CD4-positive, alpha-beta T cell (primary cell): ENCODE results near the gene KIAA1755. TPM values are rescaled to one million over a fixed set of nuclear protein-coding genes. Genes with fewer than 3 reads are reported as not detected.

Source experiments
- ATAC-seq: fragments of 200-7000 bp; cut with Tn5 transposase; one replicate; pipeline ENCODE4 v1.10.0; 2022; ENCODE audit warnings: mild to moderate bottlenecking; ENCODE audit not compliant: poor library complexity
- CTCF ChIA-PET: fragments of 350-600 bp; sonication (Branson Sonifier 250); formaldehyde crosslinking; loops from one replicate; lab custom pipeline; 2021; ENCODE audit warnings: antibody characterized with exemption, inconsistent platforms; lab: Charles Lee
- POLR2A ChIA-PET: fragments of 350-600 bp; sonication (Branson Sonifier 250); formaldehyde crosslinking; loops from one replicate; lab custom pipeline; 2021; ENCODE audit warnings: antibody characterized with exemption, inconsistent platforms; lab: Charles Lee
- DNase-seq, 14 experiments: peaks; one replicate each; pipeline ENCODE4 v3.0.0-alpha.2; 2013 to 2020; ENCODE audit warnings: mixed read lengths in 2 of 14
- H3K27ac ChIP-seq, 2 donors: one replicate each; pipeline versions ENCODE4 v1.5.1 to v1.7.0; 2013; ENCODE audit warnings: low read length in 2 of 2, low read depth in 1 of 2, mild to moderate bottlenecking in 1 of 2
- H3K27me3 ChIP-seq, 2 experiments: 1 replicate in 1 of 2; 2 replicates in 1 of 2; pipeline versions ENCODE4 v1.6.1 to v1.7.0; 2013; ENCODE audit warnings: low read length in 2 of 2, control low read depth in 1 of 2, mild to moderate bottlenecking in 1 of 2, moderate library complexity in 1 of 2; ENCODE audit not compliant: insufficient read depth in 2 of 2, control insufficient read depth in 1 of 2
- H3K36me3 ChIP-seq: one replicate; pipeline ENCODE4 v1.6.1; 2013; ENCODE audit warnings: low read length, control low read depth; ENCODE audit not compliant: insufficient read depth
- H3K4me1 ChIP-seq: one replicate; pipeline ENCODE4 v1.6.1; 2013; ENCODE audit warnings: low read length, control low read depth; ENCODE audit not compliant: insufficient read depth
- H3K4me3 ChIP-seq: one replicate; pipeline ENCODE4 v1.5.1; 2013; ENCODE audit warnings: mild to moderate bottlenecking, low read length, moderate library complexity
- H3K9me3 ChIP-seq, 2 experiments: 1 replicate in 1 of 2; 2 replicates in 1 of 2; pipeline versions ENCODE4 v1.6.1 to v1.7.0; 2013; ENCODE audit warnings: low read length in 2 of 2, mild to moderate bottlenecking in 2 of 2, control low read depth in 1 of 2, moderate library complexity in 1 of 2; ENCODE audit not compliant: control insufficient read depth in 1 of 2, insufficient read depth in 1 of 2
- H3K27ac Mint-ChIP-seq: one replicate; pipeline ENCODE4 v1.8.0; 2020; ENCODE audit warnings: mixed read lengths
- H3K27me3 Mint-ChIP-seq: one replicate; pipeline ENCODE4 v1.8.0; 2021; ENCODE audit warnings: mixed read lengths
- H3K36me3 Mint-ChIP-seq: one replicate; pipeline ENCODE4 v1.8.0; 2021; ENCODE audit warnings: low read depth, mixed read lengths
- H3K4me1 Mint-ChIP-seq: one replicate; pipeline ENCODE4 v1.8.0; 2021; ENCODE audit warnings: low read depth, mixed read lengths
- H3K4me3 Mint-ChIP-seq: one replicate; pipeline ENCODE4 v1.8.0; 2020; ENCODE audit warnings: mild to moderate bottlenecking, mixed read lengths
- H3K9me3 Mint-ChIP-seq: one replicate; pipeline ENCODE4 v1.8.0; 2020; ENCODE audit warnings: mixed read lengths
- CTCF ChIP-seq: fragments of 200-600 bp; IDR thresholded peaks from one replicate; pipeline ENCODE4 v1.8.0; 2022; ENCODE audit warnings: antibody characterized with exemption, mild to moderate bottlenecking
- intact Hi-C, 2 experiments: fragments of 100-400 bp; cut with DNase I in 1 of 2; cut with micrococcal nuclease in 1 of 2; formaldehyde crosslinking; loops; one replicate each; pipeline versions ENCODE4 v1.15.1 to v1.9.0; 2023 to 2025; cut with DNase I, micrococcal nuclease
- total RNA-seq, 174 experiments: library from RNA in 2 of 174; stranded (reverse) in 2 of 174; gene quantifications; one replicate each; pipeline ENCODE4 v1.2.3 and lab custom pipeline; 2021 to 2026

KIAA1755 gene
- total RNA-seq, 2 experiments from 2014 or later, result not detected

DNA sequence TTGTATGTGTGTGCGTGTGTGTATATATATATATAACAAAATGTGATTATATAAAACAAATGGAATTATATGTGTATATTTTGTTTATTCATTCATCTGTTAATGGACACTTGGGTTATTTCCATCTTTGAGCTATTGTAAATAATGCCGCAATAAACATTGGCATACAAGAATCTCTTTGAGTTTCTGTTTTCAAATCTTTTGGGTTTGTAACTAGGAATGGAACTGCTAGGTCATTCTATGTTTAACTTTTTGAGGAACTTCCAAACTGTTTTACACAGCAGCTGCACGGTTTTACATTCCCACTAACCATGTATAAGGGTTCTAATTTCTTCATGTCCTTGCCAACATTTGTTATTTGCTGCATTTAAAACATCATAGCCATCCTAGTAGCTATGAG lies 55.5 kb downstream of the KIAA1755 start:
- H3K9me3 Mint-ChIP-seq, result no peaks in the 10 kb centered on the region
- Histone ChIP-seq H3K27me3 (peaks cover 2 to 6% of the 10 kb centered on the region in 2 experiments), H3K9me3 (no peaks in the 10 kb centered on the region), H3K4me1 (no peaks in the 10 kb centered on the region), H3K4me3 (no peak overlapping the region), H3K36me3 (no peaks in the 10 kb centered on the region), H3K27ac (no peak overlapping the region)
- TF ChIP-seq CTCF, result no peak
- intact Hi-C loops, result no loop called here
- H3K27me3 Mint-ChIP-seq, result peaks cover 19% of the 10 kb centered on the region
- ChIA-PET CTCF (no interaction called here), POLR2A (no interaction called here)
- H3K4me1 Mint-ChIP-seq, result no peaks in the 10 kb centered on the region
- no peaks in the 10 kb centered on the region for H3K36me3 Mint-ChIP-seq
- no peak overlapping the region for H3K4me3 Mint-ChIP-seq
- ATAC-seq (no peak), DNase-seq (no peak)
- H3K27ac Mint-ChIP-seq, result no peak overlapping the region

DNA sequence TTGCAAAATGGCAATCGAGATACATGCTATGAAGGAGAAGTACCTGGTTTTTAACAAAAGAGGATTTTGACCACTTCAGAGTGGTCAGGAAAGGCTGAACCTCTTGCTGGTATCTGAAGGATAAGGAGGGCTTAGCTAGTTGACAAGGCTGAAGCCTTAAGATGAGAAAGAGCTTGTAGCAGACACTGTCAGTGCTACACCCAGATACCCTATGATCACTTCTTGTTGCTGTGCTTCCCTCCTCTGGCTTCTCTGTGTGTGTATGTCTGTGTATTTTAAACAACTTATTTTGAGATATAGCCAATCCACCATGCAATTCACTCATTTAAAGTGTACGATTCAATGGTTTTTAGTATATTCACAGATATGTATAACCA lies 56.6 kb downstream of the KIAA1755 start:
- Histone ChIP-seq H3K27me3 (peaks cover 0 to 6% of the 10 kb centered on the region in 2 experiments), H3K4me1 (no peaks in the 10 kb centered on the region), H3K27ac (no peak overlapping the region), H3K4me3 (no peak overlapping the region), H3K9me3 (no peaks in the 10 kb centered on the region), H3K36me3 (no peaks in the 10 kb centered on the region)
- Mint-ChIP-seq H3K4me3 (no peak overlapping the region), H3K4me1 (no peaks in the 10 kb centered on the region), H3K27ac (no peak overlapping the region), H3K27me3 (peaks cover 19% of the 10 kb centered on the region), H3K36me3 (no peaks in the 10 kb centered on the region), H3K9me3 (no peaks in the 10 kb centered on the region)
- ChIA-PET POLR2A (no interaction called here), CTCF (no interaction called here)
- TF ChIP-seq CTCF, result no peak
- DNase-seq (no peak), ATAC-seq (no peak)
- intact Hi-C loops, result no loop called here

GRCh38 chr20:38203337-38203980 lies 57.1 kb downstream of the KIAA1755 start:
- intact Hi-C loops, result no loop called here
- H3K4me1 ChIP-seq, result no peaks in the 10 kb centered on the region
- H3K36me3 ChIP-seq, result no peaks in the 10 kb centered on the region
- no peak for ATAC-seq
- H3K36me3 Mint-ChIP-seq, result no peaks in the 10 kb centered on the region
- H3K4me3 ChIP-seq, result no peak overlapping the region
- H3K9me3 Mint-ChIP-seq, result no peaks in the 10 kb centered on the region
- no peaks in the 10 kb centered on the region for H3K4me1 Mint-ChIP-seq
- ChIA-PET POLR2A (no interaction called here), CTCF (no interaction called here)
- peaks cover 0 to 4% of the 10 kb centered on the region in 2 experiments for H3K27me3 ChIP-seq
- no peak for DNase-seq
- H3K27me3 Mint-ChIP-seq, result peaks cover 16% of the 10 kb centered on the region
- TF ChIP-seq CTCF, result no peak
- no peak overlapping the region for H3K27ac Mint-ChIP-seq
- no peak overlapping the region for H3K27ac ChIP-seq
- no peaks in the 10 kb centered on the region for H3K9me3 ChIP-seq
- no peak overlapping the region for H3K4me3 Mint-ChIP-seq
